AG09319 (cell line): ENCODE measurements around the gene TOGARAM2.

ENCODE experiments used
- DNase-seq: peaks from one replicate; pipeline ENCODE4 v3.0.0-alpha.2; 2010; ENCODE audit warnings: low read depth; ENCODE audit errors: extremely low read depth
- TF ChIP-seq, protein P1 (sequence below): IDR thresholded peaks from 2 replicates; pipeline ENCODE4 v1.5.1; 2011; ENCODE audit warnings: low read depth, mild to moderate bottlenecking, inconsistent platforms, low read length, moderate library complexity

Gene TOGARAM2

DNA sequence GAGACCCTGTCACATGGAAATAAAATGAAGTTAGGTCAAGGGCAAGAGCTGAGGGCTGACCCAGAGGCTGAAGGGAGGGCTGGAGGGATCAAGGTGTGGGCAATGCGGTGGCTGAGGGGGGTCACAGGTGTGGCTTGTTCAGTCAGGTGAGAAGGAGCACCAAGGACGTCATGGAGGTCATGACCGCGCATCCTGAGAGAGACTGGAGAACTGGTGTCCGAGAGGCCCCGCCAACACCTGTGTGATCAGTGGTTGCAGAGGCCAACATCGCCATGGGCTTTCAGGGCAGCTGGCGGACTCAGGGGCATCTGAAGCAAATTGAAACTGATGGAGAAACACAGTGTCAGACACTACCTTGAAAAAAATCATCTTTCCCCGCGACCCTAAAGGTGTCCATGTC lies 13.0 kb downstream of the TOGARAM2 start:
- DNase-seq, result no peak
- TF ChIP-seq, protein P1, sequence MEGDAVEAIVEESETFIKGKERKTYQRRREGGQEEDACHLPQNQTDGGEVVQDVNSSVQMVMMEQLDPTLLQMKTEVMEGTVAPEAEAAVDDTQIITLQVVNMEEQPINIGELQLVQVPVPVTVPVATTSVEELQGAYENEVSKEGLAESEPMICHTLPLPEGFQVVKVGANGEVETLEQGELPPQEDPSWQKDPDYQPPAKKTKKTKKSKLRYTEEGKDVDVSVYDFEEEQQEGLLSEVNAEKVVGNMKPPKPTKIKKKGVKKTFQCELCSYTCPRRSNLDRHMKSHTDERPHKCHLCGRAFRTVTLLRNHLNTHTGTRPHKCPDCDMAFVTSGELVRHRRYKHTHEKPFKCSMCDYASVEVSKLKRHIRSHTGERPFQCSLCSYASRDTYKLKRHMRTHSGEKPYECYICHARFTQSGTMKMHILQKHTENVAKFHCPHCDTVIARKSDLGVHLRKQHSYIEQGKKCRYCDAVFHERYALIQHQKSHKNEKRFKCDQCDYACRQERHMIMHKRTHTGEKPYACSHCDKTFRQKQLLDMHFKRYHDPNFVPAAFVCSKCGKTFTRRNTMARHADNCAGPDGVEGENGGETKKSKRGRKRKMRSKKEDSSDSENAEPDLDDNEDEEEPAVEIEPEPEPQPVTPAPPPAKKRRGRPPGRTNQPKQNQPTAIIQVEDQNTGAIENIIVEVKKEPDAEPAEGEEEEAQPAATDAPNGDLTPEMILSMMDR, result no peak

DNA sequence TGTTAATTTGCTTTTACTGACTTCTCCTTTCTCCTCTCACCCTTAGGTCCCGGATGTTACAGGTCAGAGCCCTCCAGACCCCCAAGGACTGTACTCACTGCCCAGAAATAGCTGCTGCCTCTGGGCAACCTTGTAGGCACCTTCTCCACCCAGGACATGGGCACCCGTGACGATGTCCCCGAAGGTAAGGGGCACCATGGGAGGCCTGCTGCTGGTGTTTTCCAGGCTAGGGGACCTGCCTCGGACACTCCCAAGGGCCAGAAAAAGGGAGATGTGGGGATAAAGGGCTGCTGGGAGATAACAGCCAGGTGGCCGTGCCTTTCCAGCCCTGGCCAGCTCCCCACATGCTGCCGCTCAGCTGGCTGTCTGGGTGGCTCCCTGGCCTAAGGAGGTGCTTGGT lies 13.6 kb downstream of the TOGARAM2 start:
- DNase-seq, result no peak
- TF ChIP-seq, protein P1, result no peak

- DNase-seq, result no peak
- TF ChIP-seq, protein P1, result no peak
These were observed 15.0 kb downstream of the TOGARAM2 start for GRCh38 chr2:28995765-28996750.

GRCh38 chr2:28997237-28997846 lies 16.2 kb downstream of the TOGARAM2 start:
- no peak for DNase-seq
- TF ChIP-seq, protein P1, result no peak

GRCh38 chr2:28997847-28998735 lies 17.0 kb downstream of the TOGARAM2 start:
- TF ChIP-seq, protein P1, result no peak
- DNase-seq, result no peak

- no peak for DNase-seq
- TF ChIP-seq, protein P1, result no peak
These were observed 19.4 kb downstream of the TOGARAM2 start for GRCh38 chr2:29000481-29000880.
